ENCODE data around the gene ARHGAP5. TPM values are rescaled to one million over a fixed set of nuclear protein-coding genes. Genes with fewer than 3 reads are reported as not detected.

The ARHGAP5 gene
- total RNA-seq, 4 donors from 2014 or later = 189 to 365 (median 229) TPM

DNA sequence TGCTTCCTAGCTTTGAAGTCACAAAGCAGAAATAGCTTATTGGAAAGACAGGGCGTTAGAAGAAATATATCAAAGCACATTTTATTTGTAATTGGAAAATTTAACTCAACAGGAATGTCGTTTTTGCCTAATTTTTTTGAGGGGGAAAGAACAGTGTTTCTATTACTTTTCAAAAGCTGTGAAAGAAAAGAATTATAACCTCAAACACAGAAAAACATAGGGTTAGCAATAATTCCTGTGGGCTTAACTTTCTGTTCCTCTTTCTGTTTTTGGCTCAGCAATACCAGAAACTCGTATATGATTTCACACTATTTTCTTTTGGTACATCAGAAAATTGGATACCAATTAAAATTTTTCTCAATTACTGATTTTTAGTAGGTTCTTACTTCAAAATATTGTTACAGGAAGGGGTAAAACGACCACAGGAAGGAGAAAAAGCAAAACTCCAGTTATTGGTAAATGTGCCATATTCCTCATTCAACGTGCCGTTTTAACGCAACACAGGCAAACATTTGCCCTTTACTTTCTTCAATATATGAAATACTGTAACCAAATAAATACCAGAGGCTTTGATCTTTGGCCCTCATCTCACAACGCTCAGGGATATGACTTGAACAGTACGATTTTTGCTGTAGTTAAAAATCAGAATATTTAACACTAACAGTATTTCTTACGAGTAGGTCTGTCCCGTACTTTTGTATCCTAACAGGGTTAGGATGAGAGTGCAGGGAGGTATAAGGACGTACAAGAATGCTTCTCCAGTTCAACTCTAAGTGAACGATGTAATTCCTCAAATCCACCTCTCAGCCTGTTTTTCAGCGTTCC lies 123.5 kb downstream of the ARHGAP5 start:
- Histone ChIP-seq H3K36me3 (no peaks in the 10 kb centered on the region), H3K27ac (peak overlapping the region in 2 of 3 donors; percentile 90 to 92), H3K4me3 (replicated peaks in 1 of 3) (peak overlapping the region in 2 of 3 donors; percentile 36 to 59), H3K27me3 (no peaks in the 10 kb centered on the region), H3K9me3 (no peaks in the 10 kb centered on the region), H3K4me1 (peaks cover 0 to 12% of the 10 kb centered on the region in 2 donors)
- DNase-seq = no peak
- WGBS, 2 donors = 12 to 13% methylated on average over 14 of the region's 14 CpGs
- no peak for TF ChIP-seq POLR2A (IDR thresholded peaks at IDR 0.05)
- TF ChIP-seq, protein P1, sequence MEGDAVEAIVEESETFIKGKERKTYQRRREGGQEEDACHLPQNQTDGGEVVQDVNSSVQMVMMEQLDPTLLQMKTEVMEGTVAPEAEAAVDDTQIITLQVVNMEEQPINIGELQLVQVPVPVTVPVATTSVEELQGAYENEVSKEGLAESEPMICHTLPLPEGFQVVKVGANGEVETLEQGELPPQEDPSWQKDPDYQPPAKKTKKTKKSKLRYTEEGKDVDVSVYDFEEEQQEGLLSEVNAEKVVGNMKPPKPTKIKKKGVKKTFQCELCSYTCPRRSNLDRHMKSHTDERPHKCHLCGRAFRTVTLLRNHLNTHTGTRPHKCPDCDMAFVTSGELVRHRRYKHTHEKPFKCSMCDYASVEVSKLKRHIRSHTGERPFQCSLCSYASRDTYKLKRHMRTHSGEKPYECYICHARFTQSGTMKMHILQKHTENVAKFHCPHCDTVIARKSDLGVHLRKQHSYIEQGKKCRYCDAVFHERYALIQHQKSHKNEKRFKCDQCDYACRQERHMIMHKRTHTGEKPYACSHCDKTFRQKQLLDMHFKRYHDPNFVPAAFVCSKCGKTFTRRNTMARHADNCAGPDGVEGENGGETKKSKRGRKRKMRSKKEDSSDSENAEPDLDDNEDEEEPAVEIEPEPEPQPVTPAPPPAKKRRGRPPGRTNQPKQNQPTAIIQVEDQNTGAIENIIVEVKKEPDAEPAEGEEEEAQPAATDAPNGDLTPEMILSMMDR (IDR thresholded peaks at IDR 0.05) = peak in 2 of 6 experiments; percentile 28 to 38
- intact Hi-C loops (cut with DNase I) = loop anchor here (5.0 to 10.0 kb wide), 2 partner anchors 54 to 123 kb away; partner anchors contain the start of gene ARHGAP5

DNA sequence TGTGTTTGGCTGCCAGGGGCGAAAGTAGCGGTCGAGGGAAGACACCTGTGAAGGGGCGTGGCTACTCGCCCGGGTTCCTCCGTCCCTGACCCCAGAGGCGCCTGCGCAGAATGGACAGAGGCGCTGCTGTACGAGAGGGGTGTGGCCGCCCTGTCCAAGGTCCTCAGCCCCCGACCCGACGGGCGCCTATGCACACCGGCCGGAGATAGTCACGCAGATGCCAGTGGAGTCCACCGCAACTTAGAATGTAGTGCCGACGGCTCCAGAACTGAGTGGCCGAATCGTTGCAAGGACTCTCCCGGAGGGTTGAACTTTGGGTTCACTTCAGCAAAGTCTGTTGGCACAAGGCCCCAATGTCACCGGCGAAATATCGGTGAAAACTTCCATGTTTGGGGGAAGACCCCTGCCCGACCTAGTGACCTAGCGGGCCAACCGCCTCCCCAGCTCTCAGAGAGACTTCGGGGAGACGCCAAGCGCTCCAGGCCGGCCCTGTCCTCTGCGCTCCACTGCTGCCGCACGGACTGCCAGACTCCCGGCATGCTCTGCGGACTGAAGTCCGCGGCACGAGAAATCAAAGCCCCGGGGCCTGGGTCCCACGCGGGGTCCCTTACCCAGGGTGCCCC lies 124.2 kb downstream of the ARHGAP5 start:
- intact Hi-C loops (cut with DNase I) = loop anchor here (5.0 to 10.0 kb wide), 2 partner anchors 53 to 124 kb away; partner anchors contain the start of gene ARHGAP5
- Histone ChIP-seq H3K27ac (peak overlapping the region; percentile 87 to 92 (median 90)), H3K9me3 (no peaks in the 10 kb centered on the region), H3K4me3 (replicated peaks in 1 of 3) (peak overlapping the region; percentile 36 to 75 (median 59)), H3K27me3 (no peaks in the 10 kb centered on the region), H3K36me3 (no peaks in the 10 kb centered on the region), H3K4me1 (peaks cover 0 to 12% of the 10 kb centered on the region in 2 donors)
- TF ChIP-seq, protein P1 (IDR thresholded peaks at IDR 0.05) = no peak
- TF ChIP-seq POLR2A (IDR thresholded peaks at IDR 0.05) = peak in 1 of 2 donors; percentile 79
- DNase-seq = peak; percentile 97
- 0 to 1% methylated on average over 12 to 27 of the region's 46 CpGs for WGBS, 2 donors

DNA sequence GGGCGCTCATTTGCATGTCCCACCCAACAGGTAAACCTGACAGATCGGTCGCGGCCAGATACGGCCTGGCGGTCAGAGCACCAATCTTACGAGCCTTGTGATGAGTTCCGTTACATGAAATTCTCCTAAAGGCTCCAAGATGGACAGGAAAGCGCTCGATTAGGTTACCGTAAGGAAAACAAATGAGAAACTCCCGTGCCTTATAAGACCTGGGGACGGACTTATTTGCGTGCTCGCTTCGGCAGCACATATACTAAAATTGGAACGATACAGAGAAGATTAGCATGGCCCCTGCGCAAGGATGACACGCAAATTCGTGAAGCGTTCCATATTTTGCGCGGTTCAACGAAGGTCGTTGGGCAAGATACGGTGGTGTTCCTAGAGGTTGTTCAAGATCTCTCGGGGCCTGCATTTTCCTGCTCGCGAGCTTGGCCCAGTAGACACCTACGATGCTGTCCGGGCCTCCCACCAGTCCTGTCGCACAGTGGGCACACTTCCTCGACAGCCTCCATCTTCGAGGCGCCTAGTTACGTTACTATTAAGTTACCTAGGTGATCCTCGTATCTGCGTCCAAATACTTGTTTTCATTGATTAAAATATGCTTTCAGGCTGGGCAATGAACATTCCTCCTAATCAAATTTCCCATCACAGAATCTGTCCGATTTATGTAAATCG lies 124.8 kb downstream of the ARHGAP5 start, which contains the start of gene RNU6-7:
Gene RNU6-7, plus strand, starts transcription at position 230 of the 675 bp plus-strand sequence.
- no peaks in the 10 kb centered on the region for H3K27me3 ChIP-seq
- intact Hi-C loops (cut with DNase I) = loop anchor here (5.0 to 10.0 kb wide), 2 partner anchors 53 to 125 kb away; partner anchors contain the start of gene ARHGAP5
- H3K4me3 ChIP-seq (replicated peaks in 1 of 3) = peak within 1 kb of the TSS; percentile 36 to 75 (median 59)
- peaks cover 0 to 12% of the 10 kb centered on the region in 2 donors for H3K4me1 ChIP-seq
- no peaks in the 10 kb centered on the region for H3K9me3 ChIP-seq
- 3 to 6% methylated on average over 35 to 39 of the region's 40 CpGs for WGBS, 2 donors
- no peaks in the 10 kb centered on the region for H3K36me3 ChIP-seq
- DNase-seq = peak; percentile 29 to 36
- peak within 1 kb of the TSS; percentile 87 to 92 (median 90) for H3K27ac ChIP-seq
- TF ChIP-seq, protein P1 (IDR thresholded peaks at IDR 0.05) = no peak
- TF ChIP-seq POLR2A (IDR thresholded peaks at IDR 0.05) = no peak

DNA sequence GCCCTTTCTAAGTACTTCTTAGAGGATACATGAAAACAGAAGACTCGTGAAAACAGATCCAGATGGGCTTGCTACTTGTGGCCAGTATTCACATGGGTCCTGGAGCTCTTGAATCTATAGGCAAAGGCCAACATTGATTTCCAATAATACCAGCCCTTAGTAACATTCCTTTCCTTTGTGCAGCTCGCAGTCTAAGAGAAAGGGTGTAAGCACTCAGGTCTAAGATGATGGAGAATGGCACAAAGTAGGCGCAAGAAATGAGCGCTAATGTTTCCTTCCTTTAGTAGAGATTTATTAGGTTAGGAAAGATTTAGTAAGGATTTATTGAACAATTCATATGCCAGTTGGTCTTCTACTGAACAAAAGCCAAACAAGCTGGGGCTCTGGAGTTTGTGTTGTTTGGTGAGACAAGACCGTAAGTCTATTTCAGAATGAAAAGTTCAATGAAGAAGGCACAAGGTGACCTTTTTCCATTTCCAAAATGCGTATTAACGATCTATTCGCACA lies 125.4 kb downstream of the ARHGAP5 start:
- DNase-seq = no peak
- Histone ChIP-seq H3K27ac (peak overlapping the region; percentile 87 to 92 (median 90)), H3K4me3 (replicated peaks in 1 of 3) (peak overlapping the region; percentile 36 to 75 (median 59)), H3K27me3 (no peaks in the 10 kb centered on the region), H3K4me1 (peaks cover 0 to 12% of the 10 kb centered on the region in 2 donors), H3K9me3 (no peaks in the 10 kb centered on the region), H3K36me3 (no peaks in the 10 kb centered on the region)
- intact Hi-C loops (cut with DNase I) = loop anchor here (5.0 to 10.0 kb wide), 2 partner anchors 52 to 125 kb away; partner anchors contain the start of gene ARHGAP5
- 6 to 10% methylated on average over 8 of the region's 8 CpGs for WGBS, 2 donors
- TF ChIP-seq, protein P1 (IDR thresholded peaks at IDR 0.05) = no peak
- TF ChIP-seq POLR2A (IDR thresholded peaks at IDR 0.05) = no peak
